SK-N-SH (cell line): ENCODE data around the gene RGMA. TPM values are rescaled to one million over a fixed set of nuclear protein-coding genes. Genes with fewer than 3 reads are reported as not detected.

Experiments
- CTCF ChIA-PET: fragments of 300-600, 350-600 bp; formaldehyde crosslinking; extraction: SDS; loops from one replicate; lab custom pipeline; 2021; lab: Yijun Ruan, JAX
- POLR2A ChIA-PET: fragments of 350-600 bp; sonication (Branson Sonifier 250); formaldehyde crosslinking; extraction: SDS; loops from one replicate; lab custom pipeline; 2020; ENCODE audit warnings: antibody characterized with exemption, inconsistent platforms; lab: Yijun Ruan, JAX
- DNase-seq: peaks from one replicate; pipeline ENCODE4 v3.0.0; 2012
- H2AFZ ChIP-seq: fragments of 200-600 bp; sonication (generic); 2 replicates; pipeline ENCODE4 v1.8.1; 2016; ENCODE audit warnings: antibody characterized with exemption, mild to moderate bottlenecking, low read depth
- H3F3A ChIP-seq: fragments of 200-600 bp; sonication (generic); replicated peaks from 2 replicates; pipeline ENCODE3; 2016; ENCODE audit warnings: antibody characterized with exemption, mild to moderate bottlenecking; ENCODE audit not compliant: insufficient read depth
- H3K27ac ChIP-seq, 2 experiments: fragments of 200-500 bp in 1 of 2; fragments of 200-600 bp in 1 of 2; sonication (Bioruptor generic) in 1 of 2; sonication (generic), shearing (Covaris generic) in 1 of 2; 2 replicates each; pipeline versions ENCODE4 v1.5.1 to v1.6.1; 2014 to 2016; ENCODE audit warnings: low read depth in 2 of 2, inconsistent platforms in 1 of 2, low read length in 1 of 2, mild to moderate bottlenecking in 1 of 2, mixed read lengths in 1 of 2
- H3K27me3 ChIP-seq: fragments of 200-600 bp; sonication (generic), shearing (Covaris generic); 2 replicates; pipeline ENCODE4 v1.6.1; 2016; ENCODE audit warnings: mixed run types; ENCODE audit not compliant: insufficient read depth
- H3K36me3 ChIP-seq, 2 experiments: fragments of 200-500 bp in 1 of 2; fragments of 200-600 bp in 1 of 2; sonication (Bioruptor generic) in 1 of 2; sonication (generic) in 1 of 2; replicated peaks in 1 of 2; 2 replicates each; pipeline versions ENCODE3 to v1.5.1; 2014 to 2016; ENCODE audit warnings: low read length in 1 of 2, mild to moderate bottlenecking in 1 of 2; ENCODE audit not compliant: insufficient read depth in 2 of 2, control insufficient read depth in 1 of 2
- H3K4me1 ChIP-seq, 2 experiments: fragments of 200-500 bp in 1 of 2; fragments of 200-600 bp in 1 of 2; sonication (Bioruptor generic) in 1 of 2; sonication (generic), shearing (Covaris generic) in 1 of 2; 2 replicates each; pipeline versions ENCODE4 v1.5.1 to v1.6.1; 2014 to 2016; ENCODE audit warnings: low read depth in 1 of 2, low read length in 1 of 2, mixed run types in 1 of 2; ENCODE audit not compliant: insufficient read depth in 2 of 2, control insufficient read depth in 1 of 2
- H3K4me2 ChIP-seq: fragments of 200-600 bp; sonication (generic), shearing (Covaris generic); 2 replicates; pipeline ENCODE4 v1.6.1; 2017; ENCODE audit warnings: mixed run types
- H3K4me3 ChIP-seq, 2 experiments: fragments of 200-500 bp in 1 of 2; fragments of 200-600 bp in 1 of 2; sonication (Bioruptor generic) in 1 of 2; sonication (generic), shearing (Covaris generic) in 1 of 2; 2 replicates each; pipeline versions ENCODE4 v1.5.1 to v1.8.1; 2014 to 2016; ENCODE audit warnings: low read depth in 2 of 2, inconsistent platforms in 1 of 2, low read length in 1 of 2, mild to moderate bottlenecking in 1 of 2, mixed read lengths in 1 of 2, moderate library complexity in 1 of 2
- H3K79me2 ChIP-seq: fragments of 200-600 bp; sonication (generic); 2 replicates; pipeline ENCODE4 v1.8.1; 2017; ENCODE audit warnings: mild to moderate bottlenecking; ENCODE audit not compliant: insufficient read depth
- H3K9ac ChIP-seq: fragments of 200-600 bp; sonication (generic); 2 replicates; pipeline ENCODE4 v1.6.1; 2017; ENCODE audit warnings: mixed run types
- H3K9me2 ChIP-seq: fragments of 200-600 bp; sonication (generic); 2 replicates; pipeline ENCODE4 v1.6.1; 2017; ENCODE audit warnings: mixed run types
- H3K9me3 ChIP-seq: fragments of 200-600 bp; sonication (generic); 2 replicates; pipeline ENCODE4 v1.6.1; 2017; ENCODE audit warnings: mixed run types, mild to moderate bottlenecking, moderate library complexity
- H4K20me1 ChIP-seq: fragments of 200-600 bp; sonication (generic); 2 replicates; pipeline ENCODE4 v1.6.1; 2017; ENCODE audit warnings: mild to moderate bottlenecking, mixed run types; ENCODE audit not compliant: insufficient read depth
- CHD2 ChIP-seq: fragments of 150-350 bp; IDR thresholded peaks from 2 replicates; pipeline ENCODE4 v1.6.1; 2018; ENCODE audit warnings: low read length; ENCODE audit not compliant: partially characterized antibody
- FOXJ3 ChIP-seq: sonication (generic); formaldehyde crosslinking; IDR thresholded peaks from 2 replicates; pipeline ENCODE4 v1.5.1; 2020; ENCODE audit warnings: mild to moderate bottlenecking, missing genetic modification reagents
- GABPA ChIP-seq: IDR thresholded peaks from 2 replicates; pipeline ENCODE4 v1.4.0; 2012; ENCODE audit warnings: low read depth, mild to moderate bottlenecking
- GATA2 ChIP-seq: sonication (generic); formaldehyde crosslinking; IDR thresholded peaks from 2 replicates; pipeline ENCODE4 v1.5.0; 2020; ENCODE audit warnings: mild to moderate bottlenecking, missing genetic modification reagents
- PBX3 ChIP-seq: IDR thresholded peaks from 2 replicates; pipeline ENCODE4; 2012
- RCOR1 ChIP-seq: fragments of 150-350 bp; IDR thresholded peaks from 2 replicates; pipeline ENCODE4 v1.6.1; 2017; ENCODE audit warnings: antibody characterized with exemption, low read length
- SMC3 ChIP-seq: IDR thresholded peaks from 2 replicates; pipeline ENCODE4 v1.6.1; 2012; ENCODE audit warnings: low read depth, low read length, improper control_type of control experiment
- USF2 ChIP-seq: fragments of 150-350 bp; IDR thresholded peaks from 2 replicates; pipeline ENCODE4 v1.6.1; 2017; ENCODE audit warnings: antibody characterized with exemption, low read length, low read depth, borderline replicate concordance
- YY1 ChIP-seq: IDR thresholded peaks from 2 replicates; pipeline ENCODE4 v1.4.0; 2012; ENCODE audit warnings: low read depth, mild to moderate bottlenecking
- WGBS: methylation state at CpG from one replicate; pipeline ENCODE4 v1.1.6; 2017; ENCODE audit warnings: low lambda C conversion rate; 5-methylcytosine and 5-hydroxymethylcytosine counted together
- polyA plus RNA-seq, 3 experiments: library from polyadenylated mRNA; depleted of rRNA; stranded (reverse); fragments of >200 nt; gene quantifications; 2 replicates each; pipeline ENCODE4 v1.2.3, GENCODE V29; 2012

The RGMA gene
- polyA plus RNA-seq, 1 of the 3 experiments (the other 2 are of a cell fraction), result 1.5 TPM

- no peak overlapping the region for H3K27ac ChIP-seq
- no peaks in the 10 kb centered on the region for H3K9me3 ChIP-seq
- TF ChIP-seq SMC3, result no peak
- TF ChIP-seq YY1, result no peak
- TF ChIP-seq, all 33 proteins: peak for 0
- H3K9ac ChIP-seq, result no peak overlapping the region
- POLR2A ChIA-PET, result interaction anchor here (1.0 kb wide), 1 partner anchor 9 kb away, joined by 4 read pairs; no protein-coding TSS in a partner anchor
- CTCF ChIA-PET, result interaction anchor here (1.3 to 2.6 kb wide), 3 partner anchors 9 to 1098 kb away, joined by 3 to 16 read pairs (median 9); no protein-coding TSS in a partner anchor
- H3K4me1 ChIP-seq, result no peaks in the 10 kb centered on the region
- H3F3A ChIP-seq, result peaks cover 11% of the 10 kb centered on the region
- DNase-seq, result no peak
- no peaks in the 10 kb centered on the region for H3K27me3 ChIP-seq
- 98% methylated on average over 3 of the region's 3 CpGs for WGBS
- peaks cover 35% of the 10 kb centered on the region for H4K20me1 ChIP-seq
- no peak overlapping the region for H3K4me3 ChIP-seq
- no peak overlapping the region for H3K4me2 ChIP-seq
- H3K36me3 ChIP-seq, result peaks cover 91 to 93% of the 10 kb centered on the region in 2 experiments
- H3K79me2 ChIP-seq, result peaks cover 29% of the 10 kb centered on the region
- no peak overlapping the region for H2AFZ ChIP-seq
- H3K9me2 ChIP-seq, result no peaks in the 10 kb centered on the region
Measured at GRCh38 chr15:93020976-93021772, 67.8 kb downstream of the RGMA start.

GRCh38 chr15:93019971-93020370 is 69.0 kb downstream of the RGMA start:
- POLR2A ChIA-PET, result interaction anchor here (1.0 kb wide), 1 partner anchor 10 kb away, joined by 4 read pairs; no protein-coding TSS in a partner anchor

More at GRCh38 chr15:93019971-93020370, 69.0 kb downstream of the RGMA start:
- Histone ChIP-seq H3K27ac (no peak overlapping the region), H3K4me2 (no peak overlapping the region), H4K20me1 (peaks cover 34% of the 10 kb centered on the region), H3K9me2 (no peaks in the 10 kb centered on the region), H2AFZ (no peak overlapping the region), H3K4me3 (no peak overlapping the region), H3K79me2 (peaks cover 29% of the 10 kb centered on the region), H3K9me3 (no peaks in the 10 kb centered on the region), H3K9ac (no peak overlapping the region), H3K4me1 (no peaks in the 10 kb centered on the region), H3F3A (peaks cover 9% of the 10 kb centered on the region), H3K36me3 (peaks cover 91 to 93% of the 10 kb centered on the region in 2 experiments), H3K27me3 (no peaks in the 10 kb centered on the region)
- WGBS, result 99% methylated on average over 10 of the region's 10 CpGs
- CTCF ChIA-PET, result interaction anchor here (0.9 to 2.6 kb wide), 3 partner anchors 10 to 1100 kb away, joined by 3 to 16 read pairs (median 9); no protein-coding TSS in a partner anchor
- TF ChIP-seq FOXJ3 (CRISPR knock-in tag) (no peak), PBX3 (no peak), GATA2 (no peak), GABPA (no peak), RCOR1 (no peak), USF2 (no peak), CHD2 (no peak)
- DNase-seq, result no peak
